ENCODE measurements around the gene BAHD1. TPM values are rescaled to one million over a fixed set of nuclear protein-coding genes. Genes with fewer than 3 reads are reported as not detected.

Gene BAHD1
- total and polyA plus RNA-seq, 2 experiments from 2014 or later = 11.2 to 40.1 TPM

DNA sequence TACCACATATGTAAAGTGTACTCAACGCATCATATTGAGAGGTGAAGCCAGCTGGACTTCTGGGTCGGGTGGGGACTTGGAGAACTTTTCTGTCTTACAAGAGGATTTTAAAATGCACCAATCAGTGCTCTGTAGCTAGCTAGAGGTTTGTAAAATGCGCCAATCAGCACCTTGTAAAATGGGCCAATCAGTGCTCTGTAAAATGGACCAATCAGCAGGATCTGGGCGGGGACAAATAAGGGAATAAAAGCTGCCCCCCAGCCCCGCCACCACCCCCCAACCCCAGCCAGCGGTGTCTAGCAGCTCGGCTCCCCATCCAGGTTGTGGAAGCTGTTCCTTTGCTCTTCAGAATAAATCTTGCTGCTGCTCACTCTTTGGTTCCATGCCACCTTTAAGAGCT is 41.4 kb upstream of the BAHD1 start (continued):
- TF ChIP-seq, protein P1, sequence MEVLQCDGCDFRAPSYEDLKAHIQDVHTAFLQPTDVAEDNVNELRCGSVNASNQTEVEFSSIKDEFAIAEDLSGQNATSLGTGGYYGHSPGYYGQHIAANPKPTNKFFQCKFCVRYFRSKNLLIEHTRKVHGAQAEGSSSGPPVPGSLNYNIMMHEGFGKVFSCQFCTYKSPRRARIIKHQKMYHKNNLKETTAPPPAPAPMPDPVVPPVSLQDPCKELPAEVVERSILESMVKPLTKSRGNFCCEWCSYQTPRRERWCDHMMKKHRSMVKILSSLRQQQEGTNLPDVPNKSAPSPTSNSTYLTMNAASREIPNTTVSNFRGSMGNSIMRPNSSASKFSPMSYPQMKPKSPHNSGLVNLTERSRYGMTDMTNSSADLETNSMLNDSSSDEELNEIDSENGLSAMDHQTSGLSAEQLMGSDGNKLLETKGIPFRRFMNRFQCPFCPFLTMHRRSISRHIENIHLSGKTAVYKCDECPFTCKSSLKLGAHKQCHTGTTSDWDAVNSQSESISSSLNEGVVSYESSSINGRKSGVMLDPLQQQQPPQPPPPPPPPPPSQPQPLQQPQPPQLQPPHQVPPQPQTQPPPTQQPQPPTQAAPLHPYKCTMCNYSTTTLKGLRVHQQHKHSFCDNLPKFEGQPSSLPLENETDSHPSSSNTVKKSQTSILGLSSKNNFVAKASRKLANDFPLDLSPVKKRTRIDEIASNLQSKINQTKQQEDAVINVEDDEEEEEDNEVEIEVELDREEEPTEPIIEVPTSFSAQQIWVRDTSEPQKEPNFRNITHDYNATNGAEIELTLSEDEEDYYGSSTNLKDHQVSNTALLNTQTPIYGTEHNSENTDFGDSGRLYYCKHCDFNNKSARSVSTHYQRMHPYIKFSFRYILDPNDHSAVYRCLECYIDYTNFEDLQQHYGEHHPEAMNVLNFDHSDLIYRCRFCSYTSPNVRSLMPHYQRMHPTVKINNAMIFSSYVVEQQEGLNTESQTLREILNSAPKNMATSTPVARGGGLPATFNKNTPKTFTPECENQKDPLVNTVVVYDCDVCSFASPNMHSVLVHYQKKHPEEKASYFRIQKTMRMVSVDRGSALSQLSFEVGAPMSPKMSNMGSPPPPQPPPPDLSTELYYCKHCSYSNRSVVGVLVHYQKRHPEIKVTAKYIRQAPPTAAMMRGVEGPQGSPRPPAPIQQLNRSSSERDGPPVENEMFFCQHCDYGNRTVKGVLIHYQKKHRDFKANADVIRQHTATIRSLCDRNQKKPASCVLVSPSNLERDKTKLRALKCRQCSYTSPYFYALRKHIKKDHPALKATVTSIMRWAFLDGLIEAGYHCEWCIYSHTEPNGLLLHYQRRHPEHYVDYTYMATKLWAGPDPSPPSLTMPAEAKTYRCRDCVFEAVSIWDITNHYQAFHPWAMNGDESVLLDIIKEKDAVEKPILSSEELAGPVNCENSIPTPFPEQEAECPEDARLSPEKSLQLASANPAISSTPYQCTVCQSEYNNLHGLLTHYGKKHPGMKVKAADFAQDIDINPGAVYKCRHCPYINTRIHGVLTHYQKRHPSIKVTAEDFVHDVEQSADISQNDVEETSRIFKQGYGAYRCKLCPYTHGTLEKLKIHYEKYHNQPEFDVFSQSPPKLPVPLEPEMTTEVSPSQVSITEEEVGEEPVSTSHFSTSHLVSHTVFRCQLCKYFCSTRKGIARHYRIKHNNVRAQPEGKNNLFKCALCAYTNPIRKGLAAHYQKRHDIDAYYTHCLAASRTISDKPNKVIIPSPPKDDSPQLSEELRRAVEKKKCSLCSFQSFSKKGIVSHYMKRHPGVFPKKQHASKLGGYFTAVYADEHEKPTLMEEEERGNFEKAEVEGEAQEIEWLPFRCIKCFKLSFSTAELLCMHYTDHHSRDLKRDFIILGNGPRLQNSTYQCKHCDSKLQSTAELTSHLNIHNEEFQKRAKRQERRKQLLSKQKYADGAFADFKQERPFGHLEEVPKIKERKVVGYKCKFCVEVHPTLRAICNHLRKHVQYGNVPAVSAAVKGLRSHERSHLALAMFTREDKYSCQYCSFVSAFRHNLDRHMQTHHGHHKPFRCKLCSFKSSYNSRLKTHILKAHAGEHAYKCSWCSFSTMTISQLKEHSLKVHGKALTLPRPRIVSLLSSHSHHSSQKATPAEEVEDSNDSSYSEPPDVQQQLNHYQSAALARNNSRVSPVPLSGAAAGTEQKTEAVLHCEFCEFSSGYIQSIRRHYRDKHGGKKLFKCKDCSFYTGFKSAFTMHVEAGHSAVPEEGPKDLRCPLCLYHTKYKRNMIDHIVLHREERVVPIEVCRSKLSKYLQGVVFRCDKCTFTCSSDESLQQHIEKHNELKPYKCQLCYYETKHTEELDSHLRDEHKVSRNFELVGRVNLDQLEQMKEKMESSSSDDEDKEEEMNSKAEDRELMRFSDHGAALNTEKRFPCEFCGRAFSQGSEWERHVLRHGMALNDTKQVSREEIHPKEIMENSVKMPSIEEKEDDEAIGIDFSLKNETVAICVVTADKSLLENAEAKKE (CRISPR knock-in tag; IDR thresholded peaks at IDR 0.05) = no peak
- TF ChIP-seq ZNF114 (CRISPR knock-in tag; IDR thresholded peaks at IDR 0.05) = no peak
- TF ChIP-seq ZNF331 (CRISPR knock-in tag; IDR thresholded peaks at IDR 0.05; ENCODE audit: low read depth) = no peak
- no peak for TF ChIP-seq NANOG (IDR thresholded peaks at IDR 0.05; ENCODE audit: borderline replicate concordance)
- TF ChIP-seq, protein P2, sequence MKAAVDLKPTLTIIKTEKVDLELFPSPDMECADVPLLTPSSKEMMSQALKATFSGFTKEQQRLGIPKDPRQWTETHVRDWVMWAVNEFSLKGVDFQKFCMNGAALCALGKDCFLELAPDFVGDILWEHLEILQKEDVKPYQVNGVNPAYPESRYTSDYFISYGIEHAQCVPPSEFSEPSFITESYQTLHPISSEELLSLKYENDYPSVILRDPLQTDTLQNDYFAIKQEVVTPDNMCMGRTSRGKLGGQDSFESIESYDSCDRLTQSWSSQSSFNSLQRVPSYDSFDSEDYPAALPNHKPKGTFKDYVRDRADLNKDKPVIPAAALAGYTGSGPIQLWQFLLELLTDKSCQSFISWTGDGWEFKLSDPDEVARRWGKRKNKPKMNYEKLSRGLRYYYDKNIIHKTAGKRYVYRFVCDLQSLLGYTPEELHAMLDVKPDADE (IDR thresholded peaks at IDR 0.05) = no peak
- no peak for TF ChIP-seq CREB1 (CRISPR knock-in tag; IDR thresholded peaks at IDR 0.05; ENCODE audit: low read depth)
- no peak for TF ChIP-seq POLR2AphosphoS5 (IDR thresholded peaks at IDR 0.05; ENCODE audit: low read depth)
- no peak for TF ChIP-seq STAT1 (IDR thresholded peaks at IDR 0.05; ENCODE audit: unreplicated experiment)
- TF ChIP-seq EZH2phosphoT487 (IDR thresholded peaks at IDR 0.05; ENCODE audit: unreplicated experiment) = no peak

All from GM23338 (cell line).